Activated T-helper 17 cell treated with anti-CD3 and anti-CD28 coated beads, Interleukin-2, amount 50 U/mL, for 72 hours (primary cell): ENCODE measurements around the gene RILPL1. TPM values are rescaled to one million over a fixed set of nuclear protein-coding genes. Genes with fewer than 3 reads are reported as not detected.
"Not testable (repeated sequence)": the region's sequence is repeated elsewhere in the genome, so short reads cannot be mapped to it uniquely, and the experiment has no call there.

ENCODE experiments used
- ATAC-seq: fragments of 150-1000 bp; cut with Tn5 transposase; replicated peaks from 2 replicates; pipeline ENCODE4 v1.10.0; 2021; ENCODE audit warnings: mild to moderate bottlenecking, moderate library complexity
- H3K27ac Mint-ChIP-seq: one replicate; pipeline ENCODE4 v1.8.0; 2022; ENCODE audit warnings: mixed read lengths
- H3K27me3 Mint-ChIP-seq: one replicate; pipeline ENCODE4 v1.8.0; 2022; ENCODE audit warnings: mixed read lengths
- H3K36me3 Mint-ChIP-seq: one replicate; pipeline ENCODE4 v1.8.0; 2022; ENCODE audit warnings: low read depth, mild to moderate bottlenecking, mixed read lengths
- H3K4me1 Mint-ChIP-seq: one replicate; pipeline ENCODE4 v1.8.0; 2022; ENCODE audit warnings: mixed read lengths
- H3K4me3 Mint-ChIP-seq: one replicate; pipeline ENCODE4 v1.8.0; 2022; ENCODE audit warnings: mild to moderate bottlenecking, mixed read lengths
- H3K9me3 Mint-ChIP-seq: one replicate; pipeline ENCODE4 v1.8.0; 2022; ENCODE audit warnings: mixed read lengths
- total RNA-seq, 2 donors: library from RNA; stranded (reverse); gene quantifications; one replicate each; pipeline ENCODE4 v1.2.3, GENCODE V29; 2022

Gene RILPL1
- total RNA-seq, 2 donors from 2014 or later: 3.2 to 3.5 TPM

DNA sequence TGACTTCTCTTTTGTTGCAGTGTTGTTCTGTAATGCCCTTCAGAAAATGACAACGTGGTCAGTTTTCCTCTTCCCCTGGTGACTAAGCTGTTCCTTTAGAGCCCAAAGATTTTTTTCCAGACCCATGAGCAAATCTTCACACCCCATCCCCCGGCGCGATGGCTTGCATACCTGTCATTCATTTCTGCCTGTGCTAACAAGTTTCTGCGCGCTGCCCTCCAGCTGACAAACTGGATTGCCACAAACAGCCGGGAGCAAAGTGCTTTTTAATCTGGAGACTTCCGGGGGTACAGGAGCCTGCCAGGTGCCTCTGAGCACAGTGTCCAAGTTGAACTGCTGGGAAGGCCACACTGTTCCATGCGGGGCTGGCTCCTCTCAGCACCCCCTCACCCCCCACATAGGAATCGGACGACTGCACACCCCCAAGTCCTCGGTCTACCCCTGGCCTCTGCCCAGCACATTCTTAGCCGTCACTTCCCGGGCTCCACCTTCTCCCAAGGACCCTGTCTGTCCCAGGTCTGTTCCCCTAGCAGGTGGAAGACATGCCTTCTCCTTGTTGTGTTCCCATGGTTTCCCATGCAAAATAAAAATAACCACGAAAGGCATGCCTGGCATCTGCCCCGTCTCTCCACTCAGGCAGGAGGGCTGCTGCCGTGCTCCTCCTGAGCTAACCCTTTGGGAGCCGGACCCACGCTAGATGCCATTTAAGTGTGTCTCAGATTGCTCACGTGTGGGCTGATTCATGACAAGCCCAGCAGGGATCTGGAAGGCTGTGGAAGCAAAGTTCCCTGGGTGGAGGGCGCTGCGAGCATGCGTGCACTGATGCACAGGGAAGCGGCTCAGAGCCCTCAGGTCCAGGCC, 14.1 kb downstream of the RILPL1 start:
- Mint-ChIP-seq H3K4me3 (no peak overlapping the region), H3K4me1 (peaks cover under 1% of the 10 kb centered on the region), H3K27me3 (no peaks in the 10 kb centered on the region), H3K27ac (no peak overlapping the region), H3K9me3 (no peaks in the 10 kb centered on the region), H3K36me3 (peaks cover 17% of the 10 kb centered on the region)
- no peak for ATAC-seq

DNA sequence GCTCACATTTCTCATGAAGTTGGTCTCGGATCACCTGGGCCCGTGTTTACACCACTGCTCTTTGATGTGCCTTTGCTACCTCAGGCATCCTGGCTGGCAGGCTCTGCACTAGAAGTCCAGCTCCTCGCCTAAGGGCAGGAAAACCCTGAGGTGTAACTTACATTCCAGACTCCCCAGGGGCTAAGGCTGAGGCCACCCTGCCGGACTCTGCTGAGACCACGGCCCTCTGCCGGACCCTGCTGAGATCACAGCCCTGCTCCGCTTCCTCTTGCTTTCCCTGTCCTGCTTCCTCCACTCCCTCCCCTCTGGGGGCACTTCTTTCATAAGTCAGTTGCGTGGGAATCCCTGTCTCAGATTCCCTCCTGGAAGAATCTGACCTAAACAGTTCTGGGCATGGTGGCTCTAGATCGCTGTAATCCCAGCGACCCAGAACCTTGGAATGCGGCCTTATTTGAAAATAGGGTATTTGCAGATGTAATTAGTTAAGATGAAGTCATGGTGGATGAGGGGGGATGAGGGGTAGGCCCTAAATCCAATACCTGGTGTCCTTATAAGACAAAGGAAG, 17.2 kb downstream of the RILPL1 start:
- H3K4me1 Mint-ChIP-seq: no peaks in the 10 kb centered on the region
- H3K27me3 Mint-ChIP-seq: no peaks in the 10 kb centered on the region
- H3K9me3 Mint-ChIP-seq: no peaks in the 10 kb centered on the region
- no peak for ATAC-seq
- no peak overlapping the region for H3K4me3 Mint-ChIP-seq
- no peak overlapping the region for H3K27ac Mint-ChIP-seq
- peaks cover 17% of the 10 kb centered on the region for H3K36me3 Mint-ChIP-seq

DNA sequence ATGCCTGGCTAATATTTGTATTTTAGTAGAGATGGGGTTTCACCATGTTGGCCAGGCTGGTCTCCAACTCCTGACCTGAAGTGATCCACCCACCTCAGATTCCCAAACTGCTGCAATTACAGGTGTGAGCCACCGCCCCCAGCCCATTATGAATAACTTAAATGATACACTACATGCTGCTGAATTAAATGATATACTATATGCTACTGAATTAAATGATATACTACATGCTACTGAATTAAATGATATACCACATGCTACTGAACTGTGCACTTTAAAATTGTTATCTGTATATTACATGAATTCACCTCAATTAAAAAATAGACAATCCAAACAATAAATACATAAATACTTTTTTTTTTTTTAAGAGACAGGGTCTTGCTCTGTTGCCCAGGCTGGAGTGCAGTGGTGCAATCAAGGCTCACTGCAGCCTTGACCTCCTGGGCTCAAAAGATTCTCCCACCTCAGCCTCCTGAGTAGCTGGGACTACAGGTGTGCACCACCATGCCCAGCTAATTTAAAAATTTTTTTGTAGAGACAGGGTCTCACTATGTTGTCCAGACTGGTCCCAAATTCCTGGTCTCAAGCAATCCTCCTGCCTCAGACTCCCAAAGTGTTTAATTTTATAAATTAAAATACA, 18.8 kb downstream of the RILPL1 start:
- H3K9me3 Mint-ChIP-seq, ATAC-seq, H3K27me3 Mint-ChIP-seq, H3K27ac Mint-ChIP-seq, H3K4me1 Mint-ChIP-seq, H3K4me3 Mint-ChIP-seq: not testable (repeated sequence)
- H3K36me3 Mint-ChIP-seq: peaks cover 17% of the 10 kb centered on the region

DNA sequence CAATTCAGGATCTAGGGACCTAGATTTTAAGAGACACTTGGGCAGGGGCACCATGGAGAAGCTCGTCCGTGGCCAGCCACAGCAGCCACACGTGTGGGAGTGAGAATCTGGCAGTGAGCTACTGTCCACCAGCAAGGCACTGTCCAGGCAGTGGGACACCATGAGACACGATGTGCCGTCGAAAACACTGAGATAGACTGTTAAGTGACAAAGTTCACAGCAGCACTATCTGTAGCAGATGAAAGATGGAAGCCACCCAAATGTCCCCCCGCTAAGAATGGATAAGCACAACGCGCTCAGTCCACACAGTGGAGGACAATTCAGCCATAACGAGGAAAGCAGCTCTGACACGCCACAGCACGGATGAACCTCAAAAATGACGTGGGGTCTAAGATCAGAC, 19.7 kb downstream of the RILPL1 start:
- ATAC-seq: no peak
- Mint-ChIP-seq H3K27ac (no peak overlapping the region), H3K9me3 (no peaks in the 10 kb centered on the region), H3K4me1 (no peaks in the 10 kb centered on the region), H3K4me3 (no peak overlapping the region), H3K36me3 (peaks cover 17% of the 10 kb centered on the region), H3K27me3 (no peaks in the 10 kb centered on the region)

DNA sequence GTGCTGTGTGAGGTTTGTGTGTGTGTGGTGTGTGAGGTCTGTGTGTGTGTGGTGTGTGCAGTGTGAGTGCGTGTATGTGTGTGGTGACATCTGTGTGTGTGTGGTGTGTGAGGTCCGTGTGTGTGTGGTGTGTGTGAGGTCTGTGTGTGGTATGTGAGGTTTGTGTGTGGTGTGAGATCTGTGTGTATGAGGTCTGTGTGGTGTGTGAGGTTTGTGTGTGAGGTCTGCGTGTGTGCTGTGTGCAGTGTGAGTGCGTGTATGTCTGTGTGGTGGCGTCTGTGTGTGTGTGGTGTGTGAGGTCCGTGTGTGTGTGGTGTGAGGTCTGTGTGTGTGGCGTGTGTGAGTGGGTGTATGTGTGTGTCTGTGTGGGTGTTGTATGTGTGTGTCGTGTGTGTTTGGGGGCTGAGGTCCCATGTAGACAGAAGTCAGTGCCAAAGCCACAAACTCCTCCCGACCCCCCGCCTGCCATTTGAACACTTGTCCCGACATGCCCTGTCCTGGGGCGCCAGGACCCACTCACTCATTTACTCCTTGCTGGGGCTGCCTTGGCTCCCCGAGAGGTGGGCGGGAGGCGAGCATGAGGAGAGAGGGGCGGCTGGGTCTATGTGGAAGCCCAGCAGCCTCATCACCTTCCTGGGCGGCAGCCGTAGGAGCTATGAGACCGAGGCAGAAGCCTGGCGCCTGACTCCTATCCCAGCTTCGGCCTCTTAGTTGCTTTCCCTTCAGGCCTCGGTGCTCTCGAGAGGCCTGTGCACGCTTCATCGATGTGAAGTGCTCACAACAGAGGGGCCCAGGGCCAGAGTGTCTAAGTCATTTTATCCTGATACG, 20.5 kb downstream of the RILPL1 start:
- Mint-ChIP-seq H3K27me3 (no peaks in the 10 kb centered on the region), H3K4me3 (no peak overlapping the region), H3K9me3 (no peaks in the 10 kb centered on the region), H3K36me3 (peaks cover 12% of the 10 kb centered on the region), H3K27ac (no peak overlapping the region), H3K4me1 (no peaks in the 10 kb centered on the region)
- ATAC-seq: no peak

DNA sequence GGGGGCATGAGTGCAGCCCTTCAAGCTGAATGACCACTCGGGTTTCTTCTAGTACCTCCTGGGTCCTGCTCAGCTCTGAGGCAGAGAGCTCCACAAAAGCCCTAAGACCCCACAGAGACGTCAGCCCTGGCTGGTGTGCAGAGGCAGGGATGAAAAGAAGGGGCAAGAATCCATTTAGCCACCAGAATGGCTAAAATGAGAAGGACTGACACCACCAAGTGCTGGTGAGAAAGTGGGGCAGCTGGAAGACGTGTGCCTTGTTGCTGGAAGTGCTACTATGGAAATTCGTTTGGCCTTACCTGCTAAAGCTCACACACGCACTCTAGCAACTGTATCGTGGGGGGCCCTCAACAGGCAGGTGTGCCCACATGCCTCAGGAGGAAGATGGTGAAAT, 26.7 kb downstream of the RILPL1 start:
- H3K36me3 Mint-ChIP-seq: no peaks in the 10 kb centered on the region
- H3K9me3 Mint-ChIP-seq: no peaks in the 10 kb centered on the region

DNA sequence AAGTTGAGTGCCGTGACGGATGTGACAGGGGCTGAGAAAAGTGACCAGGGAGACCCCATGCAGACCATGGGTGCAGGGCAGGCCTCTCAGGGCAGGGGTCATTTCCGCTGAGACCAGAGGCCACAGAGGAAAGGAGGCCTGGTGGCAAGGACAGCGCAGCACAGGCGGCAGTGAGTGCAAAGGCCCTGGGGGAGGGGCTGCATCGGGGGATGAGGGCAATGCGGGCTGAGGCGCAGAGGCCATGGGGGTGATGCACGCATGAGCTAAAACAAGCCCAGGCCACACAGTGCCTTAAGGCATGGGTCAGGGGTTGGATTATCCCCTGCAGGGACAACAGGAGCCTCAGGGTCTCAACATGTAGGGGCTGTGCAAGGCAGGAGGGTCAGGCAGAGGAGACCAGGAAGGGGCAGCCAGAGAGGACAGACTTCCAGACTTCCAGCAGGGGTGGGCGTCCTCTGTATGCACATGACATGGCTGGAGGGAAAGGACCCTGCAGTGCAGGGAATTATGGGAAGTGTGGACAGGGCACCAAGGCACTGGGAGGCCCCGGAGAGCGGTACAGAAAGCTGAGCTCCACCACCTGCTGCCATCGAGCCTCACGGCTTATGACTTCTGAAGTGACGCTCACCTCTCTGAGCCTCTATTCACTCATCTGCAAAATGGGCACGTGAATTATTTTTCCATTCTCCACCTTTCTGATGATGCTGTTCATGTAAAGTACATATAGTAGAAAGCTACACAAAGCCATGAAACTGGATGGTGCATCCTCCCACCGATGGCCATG, 27.3 kb downstream of the RILPL1 start:
- Mint-ChIP-seq H3K4me1 (no peaks in the 10 kb centered on the region), H3K27ac (no peak overlapping the region), H3K27me3 (no peaks in the 10 kb centered on the region), H3K36me3 (no peaks in the 10 kb centered on the region), H3K4me3 (no peak overlapping the region), H3K9me3 (no peaks in the 10 kb centered on the region)
- no peak for ATAC-seq

More for the DNA sequence above, 26.7 kb downstream of the RILPL1 start:
- no peak for ATAC-seq
- H3K27me3 Mint-ChIP-seq: no peaks in the 10 kb centered on the region
- H3K4me3 Mint-ChIP-seq: no peak overlapping the region
- H3K27ac Mint-ChIP-seq: no peak overlapping the region
- H3K4me1 Mint-ChIP-seq: no peaks in the 10 kb centered on the region

DNA sequence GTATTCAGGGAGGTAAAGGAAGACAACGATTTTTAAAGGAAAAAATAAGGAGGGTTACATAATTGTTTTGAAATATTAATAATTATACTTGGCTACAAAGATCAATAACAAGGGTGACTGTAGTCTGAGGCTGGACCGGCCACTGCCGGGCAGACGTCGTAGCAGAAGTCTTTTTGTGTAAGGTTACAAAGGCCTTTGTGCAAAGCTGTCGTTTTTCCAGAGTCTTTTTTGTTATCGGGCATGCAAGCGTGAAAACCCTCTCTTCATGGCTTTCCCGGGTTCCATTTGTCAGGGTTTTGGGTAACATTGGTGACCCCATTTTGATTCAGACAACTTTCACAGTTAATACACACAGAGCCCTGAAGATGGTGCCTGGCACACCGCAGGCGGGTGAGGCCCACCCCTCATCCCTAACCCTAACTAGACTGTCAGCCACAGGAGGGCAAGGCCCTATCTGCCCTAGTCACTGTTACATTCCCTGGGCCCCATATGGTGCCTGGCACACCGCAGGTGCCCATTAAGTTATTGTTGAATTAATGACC, 31.3 kb downstream of the RILPL1 start:
- no peak for ATAC-seq
- H3K27ac Mint-ChIP-seq: no peak overlapping the region
- H3K36me3 Mint-ChIP-seq: no peaks in the 10 kb centered on the region
- H3K27me3 Mint-ChIP-seq: no peaks in the 10 kb centered on the region
- no peaks in the 10 kb centered on the region for H3K9me3 Mint-ChIP-seq
- no peak overlapping the region for H3K4me3 Mint-ChIP-seq
- no peaks in the 10 kb centered on the region for H3K4me1 Mint-ChIP-seq

DNA sequence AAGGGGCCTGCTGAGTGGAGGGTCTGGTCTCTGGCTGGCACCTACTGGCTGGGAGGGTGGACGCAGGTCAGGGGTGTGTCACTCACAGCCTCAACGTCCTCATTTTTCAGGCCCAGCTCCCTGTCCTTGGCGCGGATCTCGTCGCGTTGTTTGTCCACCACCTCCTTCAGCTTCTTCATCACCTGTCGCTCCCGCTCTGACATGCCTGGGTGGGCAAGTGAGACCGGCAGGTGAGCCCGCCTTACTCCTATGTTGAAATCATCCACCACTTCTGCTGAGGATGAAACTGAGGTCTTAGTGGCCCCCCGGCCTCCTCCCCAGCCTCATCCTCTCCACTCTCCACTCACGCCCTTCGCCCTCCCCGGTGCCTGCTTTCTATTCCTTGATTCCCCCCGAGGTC, 34.2 kb downstream of the RILPL1 start:
- Mint-ChIP-seq H3K4me1 (peaks cover 4% of the 10 kb centered on the region), H3K9me3 (no peaks in the 10 kb centered on the region), H3K27me3 (no peaks in the 10 kb centered on the region), H3K36me3 (no peaks in the 10 kb centered on the region), H3K27ac (no peak overlapping the region), H3K4me3 (no peak overlapping the region)
- no peak for ATAC-seq

DNA sequence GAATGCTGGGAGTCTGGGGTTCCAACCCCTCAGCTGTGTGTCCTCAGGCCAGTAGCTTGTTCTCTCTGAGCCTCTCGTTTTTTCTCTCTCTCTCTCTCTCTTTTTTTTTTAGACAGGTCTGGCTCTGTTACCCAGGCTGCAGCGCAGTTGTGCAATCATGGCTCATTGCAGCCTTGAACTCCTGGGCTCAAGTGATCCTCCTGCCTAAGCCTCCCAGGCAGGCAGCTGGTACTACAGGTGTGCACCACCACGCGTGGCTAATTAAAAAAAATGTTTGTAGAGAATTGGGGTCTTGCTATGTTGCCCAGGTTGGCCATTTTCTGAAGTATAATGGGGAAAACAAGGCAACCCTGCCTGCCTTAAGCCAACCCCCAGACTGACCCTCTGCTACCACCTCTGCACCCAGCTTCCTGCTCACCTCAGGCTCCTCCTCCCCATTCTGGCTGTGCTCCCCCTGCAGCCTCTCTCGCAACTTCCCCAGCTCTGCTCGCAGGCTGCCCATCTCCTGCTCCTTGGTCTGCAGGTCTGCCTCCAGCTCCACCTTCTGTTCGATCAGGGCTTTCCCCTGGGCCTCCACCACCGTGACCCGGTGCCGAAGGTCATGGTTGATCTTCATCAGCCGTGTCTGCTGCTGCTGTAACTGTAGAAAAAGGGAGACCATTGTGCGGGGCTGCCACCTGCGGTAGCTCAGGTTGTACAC, 35.2 kb downstream of the RILPL1 start:
- H3K27me3 Mint-ChIP-seq: no peaks in the 10 kb centered on the region
- no peaks in the 10 kb centered on the region for H3K9me3 Mint-ChIP-seq
- no peak overlapping the region for H3K4me3 Mint-ChIP-seq
- no peak overlapping the region for H3K27ac Mint-ChIP-seq
- H3K36me3 Mint-ChIP-seq: no peaks in the 10 kb centered on the region
- ATAC-seq: no peak
- H3K4me1 Mint-ChIP-seq: peaks cover 4% of the 10 kb centered on the region

DNA sequence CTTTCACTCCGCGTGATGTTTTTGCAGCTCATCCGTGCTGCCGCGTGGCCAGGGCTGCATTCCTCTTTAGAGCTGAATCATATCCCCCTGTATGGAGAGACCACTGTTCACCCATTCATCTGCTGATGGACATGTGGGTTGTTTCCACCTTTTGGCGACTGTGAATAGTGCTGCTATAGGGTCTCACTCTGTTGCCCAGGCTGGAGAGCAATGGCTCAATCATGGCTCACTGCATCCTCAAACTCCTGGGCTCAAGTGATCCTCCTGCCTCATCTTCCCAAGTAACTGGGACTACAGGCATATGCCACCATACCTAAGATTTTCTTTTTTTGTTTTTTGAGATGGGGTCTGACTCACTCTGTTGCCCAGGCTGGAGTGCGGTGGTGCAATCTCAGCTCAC, 36.5 kb downstream of the RILPL1 start:
- Mint-ChIP-seq H3K9me3 (no peaks in the 10 kb centered on the region), H3K4me3 (no peak overlapping the region)
- no peak for ATAC-seq

DNA sequence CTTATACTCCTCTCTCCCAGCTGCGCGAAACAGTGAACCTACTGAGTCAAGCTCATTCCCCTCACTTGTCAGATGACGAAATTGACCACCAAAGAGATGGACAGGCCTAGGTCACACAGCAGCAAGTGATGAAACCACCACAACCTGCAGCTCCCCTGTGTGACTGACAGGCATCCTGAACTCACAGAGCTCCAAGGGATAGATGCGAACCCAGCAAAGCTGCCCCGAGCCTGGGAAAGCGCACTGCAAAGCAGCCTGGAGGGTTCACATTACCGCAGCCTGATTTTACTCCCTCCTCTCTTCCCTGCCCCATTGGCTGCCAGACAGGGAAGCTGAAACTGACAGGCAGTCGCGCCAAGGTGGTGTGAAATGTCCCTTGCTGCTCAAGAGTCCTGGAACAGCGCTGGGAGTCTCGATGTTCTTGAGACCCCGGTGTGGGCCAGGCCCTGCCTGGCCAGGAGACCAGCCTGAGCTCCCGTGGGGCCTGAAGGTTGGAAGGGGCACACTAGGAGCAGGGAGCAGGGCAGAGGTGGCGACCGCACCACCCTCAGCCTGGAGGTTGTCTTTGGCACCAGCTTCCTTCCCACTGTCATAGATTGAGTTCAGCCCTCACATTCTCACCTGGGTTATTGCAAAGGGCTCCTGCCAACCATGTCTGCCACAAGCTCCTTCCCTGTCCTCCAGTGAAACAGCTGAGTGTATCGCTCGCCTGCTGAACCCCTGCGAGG, 39.2 kb downstream of the RILPL1 start:
- ATAC-seq: no peak
- peaks cover 4% of the 10 kb centered on the region for H3K4me1 Mint-ChIP-seq
- H3K27me3 Mint-ChIP-seq: no peaks in the 10 kb centered on the region
- H3K4me3 Mint-ChIP-seq: no peak overlapping the region
- H3K36me3 Mint-ChIP-seq: no peaks in the 10 kb centered on the region
- H3K27ac Mint-ChIP-seq: no peak overlapping the region
- H3K9me3 Mint-ChIP-seq: no peaks in the 10 kb centered on the region

More for the DNA sequence above, 36.5 kb downstream of the RILPL1 start:
- H3K27ac Mint-ChIP-seq: no peak overlapping the region
- no peaks in the 10 kb centered on the region for H3K27me3 Mint-ChIP-seq
- H3K4me1 Mint-ChIP-seq: peaks cover 4% of the 10 kb centered on the region
- H3K36me3 Mint-ChIP-seq: no peaks in the 10 kb centered on the region
